HepG2 (cell line): ENCODE data around the gene BIK. TPM values are rescaled to one million over a fixed set of nuclear protein-coding genes. Genes with fewer than 3 reads are reported as not detected.
A peak's percentile ranks its signal among the peaks of the same experiment; 100 is the strongest.

ENCODE experiments used
- ATAC-seq: fragments of 200-7000 bp; cut with Tn5 transposase; 3 replicates; pipeline ENCODE4 v1.9.1; 2020; ENCODE audit warnings: mild to moderate bottlenecking, moderate library complexity
- BruUV-seq: library from RNA; stranded (reverse); fragments of 400-500 nt; replicated peaks from 2 replicates; lab custom pipeline; 2021; lab: Mats Ljungman, UMichigan
- CTCF ChIA-PET: fragments of 300-600 bp; formaldehyde crosslinking; extraction: SDS; loops from one replicate; lab custom pipeline; 2021; ENCODE audit warnings: low total read pairs, inconsistent platforms, low intra/inter-chr PET ratio; lab: Yijun Ruan, JAX
- POLR2A ChIA-PET: fragments of 350-600 bp; sonication (Branson Sonifier 250); formaldehyde crosslinking; loops from one replicate; lab custom pipeline; 2020; ENCODE audit warnings: antibody characterized with exemption, inconsistent platforms; lab: Yijun Ruan, JAX
- DNase-seq: peaks from one replicate; pipeline ENCODE4 v3.0.0-alpha.2; 2015; ENCODE audit warnings: low spot score
- FAIRE-seq: peaks from 3 replicates; lab custom pipeline; 2011; peaks lifted over from hg19 to GRCh38; lab: Jason Lieb, UNC
- H2AFZ ChIP-seq: one replicate; pipeline ENCODE4 v1.6.1; 2011; ENCODE audit warnings: low read length, inconsistent platforms
- H3K27ac ChIP-seq: fragments of 300-600 bp; 3 replicates; pipeline ENCODE4 v1.8.0; 2011; ENCODE audit warnings: mixed run types, mild to moderate bottlenecking, mixed read lengths, low read length, inconsistent platforms; ENCODE audit not compliant: insufficient read depth; ENCODE audit errors: extremely low read length
- H3K27me3 ChIP-seq, 2 experiments: fragments of 200-600 bp in 1 of 2; 2 replicates in 1 of 2; 3 replicates in 1 of 2; pipeline versions ENCODE4 v1.6.0 to v1.8.0; 2011; ENCODE audit warnings: low read length in 2 of 2, mild to moderate bottlenecking in 2 of 2, moderate library complexity in 2 of 2, inconsistent platforms in 1 of 2; ENCODE audit not compliant: insufficient read depth in 2 of 2, control insufficient read depth in 1 of 2
- H3K36me3 ChIP-seq, 2 experiments: fragments of 200-600 bp in 1 of 2; replicated peaks in 1 of 2; 2 replicates in 1 of 2; 3 replicates in 1 of 2; pipeline versions ENCODE4 v1.5.1 to v1.8.0; 2011; ENCODE audit warnings: low read length in 2 of 2, inconsistent platforms in 1 of 2; ENCODE audit not compliant: insufficient read depth in 2 of 2, control insufficient read depth in 1 of 2
- H3K4me1 ChIP-seq: 2 replicates; pipeline ENCODE4 v1.5.1; 2012; ENCODE audit warnings: low read length, inconsistent platforms; ENCODE audit not compliant: insufficient read depth
- H3K4me2 ChIP-seq: 2 replicates; pipeline ENCODE4 v1.6.0; 2011; ENCODE audit warnings: low read depth, low read length, inconsistent platforms
- H3K4me3 ChIP-seq, 3 experiments: fragments of 200-600 bp in 1 of 3; sonication (generic), shearing (Covaris generic) in 1 of 3; replicated peaks in 1 of 3; 2 replicates each; pipeline ENCODE4 v1.5.1; 2011 to 2016; ENCODE audit warnings: low read length in 3 of 3, inconsistent platforms in 2 of 3, low read depth in 2 of 3, mild to moderate bottlenecking in 2 of 3, control low read depth in 1 of 3, mixed read lengths in 1 of 3; ENCODE audit not compliant: insufficient read depth in 1 of 3
- H3K79me2 ChIP-seq: one replicate; pipeline ENCODE4 v1.6.1; 2011; ENCODE audit warnings: low read length, inconsistent platforms; ENCODE audit not compliant: insufficient read depth
- H3K9ac ChIP-seq: 2 replicates; pipeline ENCODE4 v1.6.0; 2011; ENCODE audit warnings: mild to moderate bottlenecking, low read depth, low read length, inconsistent platforms; ENCODE audit not compliant: insufficient read depth
- H3K9me3 ChIP-seq: 2 replicates; pipeline ENCODE4 v1.5.1; 2012; ENCODE audit warnings: mild to moderate bottlenecking, low read length
- H4K20me1 ChIP-seq: 2 replicates; pipeline ENCODE4 v1.6.0; 2011; ENCODE audit warnings: inconsistent platforms, mild to moderate bottlenecking, low read length, moderate library complexity; ENCODE audit not compliant: insufficient read depth
- EP300 ChIP-seq, 3 experiments: sonication (generic) in 1 of 3; formaldehyde crosslinking in 1 of 3; IDR thresholded peaks; 2 replicates each; pipeline versions ENCODE4 v1.5.1 to v1.6.1; 2011 to 2020; ENCODE audit warnings: low read depth in 2 of 3, low read length in 2 of 3, borderline replicate concordance in 1 of 3, improper control_type of control experiment in 1 of 3, mild to moderate bottlenecking in 1 of 3, missing genetic modification reagents in 1 of 3, moderate library complexity in 1 of 3
- MXD4 ChIP-seq: IDR thresholded peaks from 2 replicates; pipeline ENCODE4 v1.6.1; 2016; ENCODE audit warnings: mild to moderate bottlenecking, missing biosample characterization, missing genetic modification reagents
- SMAD3 ChIP-seq: sonication (generic); formaldehyde crosslinking; IDR thresholded peaks from 2 replicates; pipeline ENCODE4 v1.4.0; 2020; ENCODE audit warnings: missing genetic modification reagents
- ZFP36 ChIP-seq: fragments of 150-350 bp; IDR thresholded peaks from 2 replicates; pipeline ENCODE4 v1.6.1; 2018; ENCODE audit warnings: borderline replicate concordance, low read length, low read depth; ENCODE audit not compliant: partially characterized antibody
- ZNF3 ChIP-seq: IDR thresholded peaks from 2 replicates; pipeline ENCODE4 v1.7.0; 2017; ENCODE audit warnings: inconsistent platforms
- ZNF432 ChIP-seq: sonication (generic); formaldehyde crosslinking; IDR thresholded peaks from 2 replicates; pipeline ENCODE4 v1.5.0; 2020; ENCODE audit warnings: missing genetic modification reagents, mild to moderate bottlenecking, borderline replicate concordance
- WGBS: methylation state at CpG from one replicate; pipeline ENCODE4 v1.1.6; 2017; ENCODE audit warnings: low lambda C conversion rate; 5-methylcytosine and 5-hydroxymethylcytosine counted together
- in situ Hi-C: cut with HindIII; loops from 2 replicates; pipeline ENCODE4 v1.10.0; 2017; ENCODE audit warnings: low pct_unique_long_range_greater_than_20kb; ENCODE audit not compliant: extremely low pct_ligation_motif_present
- intact Hi-C: fragments of 100-400 bp; cut with micrococcal nuclease; formaldehyde crosslinking; loops from one replicate; pipeline ENCODE4 v1.10.0; 2022; ENCODE audit not compliant: unreplicated experiment
- polyA plus RNA-seq, 8 experiments: library from polyadenylated mRNA; depleted of rRNA in 3 of 8; stranded (reverse) in 7 of 8; unstranded in 1 of 8; fragments of >200 nt; fragmentation: Illumina TruSeq in 4 of 8; extraction: Trizol in 4 of 8; gene quantifications; 2 replicates each; pipeline versions ENCODE4 v1.2.1 to v1.2.3, GENCODE V29; 2011 to 2016; ENCODE audit warnings: low read depth in 4 of 8, missing spikeins in 1 of 8, mixed read lengths in 1 of 8; ENCODE audit not compliant: insufficient read depth in 1 of 8
- total RNA-seq, 5 experiments: library from RNA; depleted of rRNA; stranded (reverse); fragments of >200 nt; fragmentation: Illumina TruSeq; extraction: Trizol; gene quantifications; 2 replicates each; pipeline ENCODE4 v1.2.3, GENCODE V29; 2016; ENCODE audit warnings: low read depth in 1 of 5
- TF ChIP-seq, protein P1 (sequence below): sonication (generic); formaldehyde crosslinking; IDR thresholded peaks from 2 replicates; pipeline ENCODE4 v1.4.0; 2020; ENCODE audit warnings: missing genetic modification reagents
- TF ChIP-seq, protein P2 (sequence below): sonication (generic); formaldehyde crosslinking; IDR thresholded peaks from 2 replicates; pipeline ENCODE4 v1.4.0; 2020; ENCODE audit warnings: missing genetic modification reagents

The BIK gene
- total and polyA plus RNA-seq, 2 of the 13 experiments (the other 11 are each of a cell fraction or from before 2014, with no cell fraction given) = 0.54 to 0.80 TPM

DNA sequence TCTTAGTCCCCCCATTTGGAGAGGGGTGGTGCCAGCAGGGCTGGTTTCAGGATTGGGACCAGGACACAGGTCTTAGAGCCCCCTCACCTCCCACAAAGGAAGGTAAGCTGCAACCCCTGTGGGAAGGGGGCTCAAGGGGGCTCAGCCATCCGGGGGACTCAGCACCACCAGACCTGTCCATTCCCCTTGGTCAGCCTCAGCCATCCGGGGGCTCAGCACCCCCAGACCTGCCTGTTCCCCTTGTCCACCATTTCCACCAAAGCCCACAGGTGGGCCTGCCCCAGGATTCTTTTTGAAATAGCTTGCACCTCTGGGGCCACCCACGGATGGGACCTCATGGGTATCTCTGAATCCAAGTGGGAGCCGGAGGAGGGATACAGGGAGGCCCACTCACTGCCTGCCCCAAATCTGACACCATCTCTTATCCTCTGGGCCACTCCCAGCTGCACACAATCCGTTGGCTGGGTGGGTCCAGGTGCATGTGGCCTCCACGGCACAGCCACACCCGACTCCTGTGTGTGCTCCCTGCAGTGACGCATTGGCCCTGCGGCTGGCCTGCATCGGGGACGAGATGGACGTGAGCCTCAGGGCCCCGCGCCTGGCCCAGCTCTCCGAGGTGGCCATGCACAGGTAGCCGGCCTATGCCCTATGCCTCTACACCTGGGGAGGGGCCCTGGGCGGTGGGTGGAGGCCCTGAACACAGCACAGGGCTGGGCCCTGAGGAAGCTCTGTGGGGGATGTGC lies 16.8 kb downstream of the BIK start:
- Histone ChIP-seq H3K4me3 (no peak overlapping the region; a peak in 1 of 6 replicates), H3K9ac (no peak overlapping the region), H4K20me1 (no peaks in the 10 kb centered on the region), H3K79me2 (no peaks in the 10 kb centered on the region), H3K4me1 (peaks cover 31% of the 10 kb centered on the region), H3K4me2 (peak overlapping the region; percentile 19; the same call in 1 of the 2 replicates), H3K36me3 (peaks cover 0 to 7% of the 10 kb centered on the region in 2 experiments; a peak in 2 of 5 replicates), H3K27ac (no peak overlapping the region), H3K9me3 (no peaks in the 10 kb centered on the region), H3K27me3 (no peaks in the 10 kb centered on the region), H2AFZ (no peak overlapping the region)
- intact Hi-C loops = loop anchor here (2.0 to 5.0 kb wide), 2 partner anchors 17 to 35 kb away; partner anchors contain the start of gene BIK
- DNase-seq (no peak), FAIRE-seq (no peak), ATAC-seq (no peak)
- 71% methylated on average over 8 of the region's 17 CpGs for whole genome bisulfite sequencing
- TSS peak; percentile 69 for BruUV-seq
- POLR2A ChIA-PET = interaction anchor here (0.8 to 2.0 kb wide), 4 partner anchors 15 to 60 kb away, joined by 3 to 13 read pairs (median 4); partner anchors contain the start of genes MCAT and TTLL12
- TF ChIP-seq, protein P1, sequence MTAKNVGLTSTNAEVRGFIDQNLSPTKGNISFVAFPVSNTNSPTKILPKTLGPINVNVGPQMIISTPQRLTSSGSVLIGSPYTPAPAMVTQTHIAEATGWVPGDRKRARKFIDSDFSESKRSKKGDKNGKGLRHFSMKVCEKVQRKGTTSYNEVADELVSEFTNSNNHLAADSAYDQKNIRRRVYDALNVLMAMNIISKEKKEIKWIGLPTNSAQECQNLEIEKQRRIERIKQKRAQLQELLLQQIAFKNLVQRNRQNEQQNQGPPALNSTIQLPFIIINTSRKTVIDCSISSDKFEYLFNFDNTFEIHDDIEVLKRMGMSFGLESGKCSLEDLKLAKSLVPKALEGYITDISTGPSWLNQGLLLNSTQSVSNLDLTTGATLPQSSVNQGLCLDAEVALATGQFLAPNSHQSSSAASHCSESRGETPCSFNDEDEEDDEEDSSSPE (CRISPR knock-in tag) = no peak
- TF ChIP-seq ZNF3 (CRISPR knock-in tag) = no peak
- CTCF ChIA-PET = no interaction called here
- in situ Hi-C loops = no loop called here

- Histone ChIP-seq H3K36me3 (peaks cover 0 to 11% of the 10 kb centered on the region in 2 experiments; a peak in 3 of 5 replicates), H2AFZ (no peak overlapping the region), H3K9ac (no peak overlapping the region), H4K20me1 (no peaks in the 10 kb centered on the region), H3K27ac (no peak overlapping the region), H3K27me3 (no peaks in the 10 kb centered on the region), H3K4me1 (peaks cover 31% of the 10 kb centered on the region), H3K4me2 (no peak overlapping the region), H3K9me3 (no peaks in the 10 kb centered on the region), H3K79me2 (no peaks in the 10 kb centered on the region), H3K4me3 (no peak overlapping the region)
- no peak for ATAC-seq
- no TSS peak for BruUV-seq
- POLR2A ChIA-PET = interaction anchor here (0.8 kb wide), 1 partner anchor 24 kb away, joined by 3 read pairs; no protein-coding TSS in a partner anchor
- WGBS = 91% methylated on average over 8 of the region's 13 CpGs
- CTCF ChIA-PET = no interaction called here
- no peak for TF ChIP-seq MXD4 (CRISPR knock-in tag)
- no peak for TF ChIP-seq EP300 (IDR thresholded peaks at IDR 0.05; ENCODE audit: low read depth in 2 of 2, low read length in 2 of 2)
- TF ChIP-seq EP300 (CRISPR knock-in tag; IDR thresholded peaks at IDR 0.05; ENCODE audit: borderline replicate concordance) = no peak
- no peak for TF ChIP-seq SMAD3 (CRISPR knock-in tag)
- TF ChIP-seq ZFP36 = no peak
- TF ChIP-seq ZNF432 (CRISPR knock-in tag) = no peak
- TF ChIP-seq, protein P2, sequence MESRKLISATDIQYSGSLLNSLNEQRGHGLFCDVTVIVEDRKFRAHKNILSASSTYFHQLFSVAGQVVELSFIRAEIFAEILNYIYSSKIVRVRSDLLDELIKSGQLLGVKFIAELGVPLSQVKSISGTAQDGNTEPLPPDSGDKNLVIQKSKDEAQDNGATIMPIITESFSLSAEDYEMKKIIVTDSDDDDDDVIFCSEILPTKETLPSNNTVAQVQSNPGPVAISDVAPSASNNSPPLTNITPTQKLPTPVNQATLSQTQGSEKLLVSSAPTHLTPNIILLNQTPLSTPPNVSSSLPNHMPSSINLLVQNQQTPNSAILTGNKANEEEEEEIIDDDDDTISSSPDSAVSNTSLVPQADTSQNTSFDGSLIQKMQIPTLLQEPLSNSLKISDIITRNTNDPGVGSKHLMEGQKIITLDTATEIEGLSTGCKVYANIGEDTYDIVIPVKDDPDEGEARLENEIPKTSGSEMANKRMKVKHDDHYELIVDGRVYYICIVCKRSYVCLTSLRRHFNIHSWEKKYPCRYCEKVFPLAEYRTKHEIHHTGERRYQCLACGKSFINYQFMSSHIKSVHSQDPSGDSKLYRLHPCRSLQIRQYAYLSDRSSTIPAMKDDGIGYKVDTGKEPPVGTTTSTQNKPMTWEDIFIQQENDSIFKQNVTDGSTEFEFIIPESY = peak; percentile 26; the same call in 1 of the 2 replicates
- intact Hi-C loops (loop anchor here (5.0 kb wide), 1 partner anchor 36 kb away; no protein-coding TSS in a partner anchor), in situ Hi-C loops (no loop called here)
- FAIRE-seq = no peak
- DNase-seq = no peak
These were observed 17.6 kb downstream of the BIK start for GRCh38 chr22:43128116-43128515.
